Measurements from ENCODE around the gene PHF21B.

DNA sequence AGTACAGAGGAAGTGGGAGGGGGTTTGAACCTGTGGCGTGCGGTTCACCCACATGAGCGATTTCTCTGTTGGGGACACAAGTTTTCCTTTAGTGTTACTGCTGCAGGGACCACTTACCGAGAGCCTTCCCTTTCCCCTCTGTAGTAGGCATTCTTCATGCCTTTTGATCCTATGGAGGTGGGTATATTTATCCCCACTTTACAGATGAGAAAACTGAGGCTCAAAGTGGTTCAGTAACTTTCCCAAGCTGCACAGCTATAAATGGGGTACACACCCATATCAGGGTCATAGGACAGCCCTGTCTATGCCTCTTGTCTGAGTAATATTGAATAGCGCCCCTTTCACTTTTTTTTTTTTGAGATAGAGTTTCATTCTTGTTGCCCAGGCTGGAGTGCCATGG is 3.3 kb upstream of the PHF21B start:
- no peak for TF ChIP-seq EP300 (IDR thresholded peaks at IDR 0.05)
- TF ChIP-seq, protein P1, sequence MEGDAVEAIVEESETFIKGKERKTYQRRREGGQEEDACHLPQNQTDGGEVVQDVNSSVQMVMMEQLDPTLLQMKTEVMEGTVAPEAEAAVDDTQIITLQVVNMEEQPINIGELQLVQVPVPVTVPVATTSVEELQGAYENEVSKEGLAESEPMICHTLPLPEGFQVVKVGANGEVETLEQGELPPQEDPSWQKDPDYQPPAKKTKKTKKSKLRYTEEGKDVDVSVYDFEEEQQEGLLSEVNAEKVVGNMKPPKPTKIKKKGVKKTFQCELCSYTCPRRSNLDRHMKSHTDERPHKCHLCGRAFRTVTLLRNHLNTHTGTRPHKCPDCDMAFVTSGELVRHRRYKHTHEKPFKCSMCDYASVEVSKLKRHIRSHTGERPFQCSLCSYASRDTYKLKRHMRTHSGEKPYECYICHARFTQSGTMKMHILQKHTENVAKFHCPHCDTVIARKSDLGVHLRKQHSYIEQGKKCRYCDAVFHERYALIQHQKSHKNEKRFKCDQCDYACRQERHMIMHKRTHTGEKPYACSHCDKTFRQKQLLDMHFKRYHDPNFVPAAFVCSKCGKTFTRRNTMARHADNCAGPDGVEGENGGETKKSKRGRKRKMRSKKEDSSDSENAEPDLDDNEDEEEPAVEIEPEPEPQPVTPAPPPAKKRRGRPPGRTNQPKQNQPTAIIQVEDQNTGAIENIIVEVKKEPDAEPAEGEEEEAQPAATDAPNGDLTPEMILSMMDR (IDR thresholded peaks at IDR 0.05) = no peak
- TF ChIP-seq POLR2AphosphoS5 (IDR thresholded peaks at IDR 0.05) = no peak

Data from sigmoid colon (tissue), 4 donors.